Endometrial microvascular endothelial cells (primary cell): Measurements from ENCODE around the gene ZC3H14. TPM values are rescaled to one million over a fixed set of nuclear protein-coding genes. Genes with fewer than 3 reads are reported as not detected.

Experiments
- in situ Hi-C: cut with HindIII; loops from 2 replicates; pipeline ENCODE4 v1.10.0; 2017; ENCODE audit warnings: low sequenced_read_pairs, low pct_unique_long_range_greater_than_20kb; ENCODE audit errors: inconsistent ontology term
- total RNA-seq: library from RNA; depleted of rRNA; stranded (reverse); fragments of >200 nt; gene quantifications from one replicate; pipeline ENCODE4 v1.2.3, GENCODE V29; 2015; ENCODE audit errors: inconsistent ontology term

ZC3H14 gene
- total RNA-seq, 1 donor from 2014 or later: 61.0 TPM

- in situ Hi-C loops: no loop called here
Measured at GRCh38 chr14:88639221-88639620, 76.4 kb downstream of the ZC3H14 start.

- in situ Hi-C loops: no loop called here
Measured at GRCh38 chr14:88660056-88660455, 97.2 kb downstream of the ZC3H14 start.

- in situ Hi-C loops: no loop called here
Measured at GRCh38 chr14:88667555-88668273, 104.9 kb downstream of the ZC3H14 start.

- in situ Hi-C loops: no loop called here
Measured at GRCh38 chr14:88668448-88669116, 105.7 kb downstream of the ZC3H14 start.

GRCh38 chr14:88669346-88669745, 106.5 kb downstream of the ZC3H14 start:
- in situ Hi-C loops: no loop called here

Other genes starting within 250 kb of the ZC3H14 start
- gene KCNK10, start 239.8 kb upstream of the ZC3H14 start, total RNA-seq: not detected
- 11.4 TPM for gene SPATA7, start 177.4 kb upstream of the ZC3H14 start, total RNA-seq
- gene PTPN21, start 8.0 kb upstream of the ZC3H14 start, total RNA-seq: 8.0 TPM
- gene EML5, start 229.9 kb downstream of the ZC3H14 start, total RNA-seq: not detected